Esophagus mucosa (tissue), 1 donor: ENCODE measurements around the gene TLX2. TPM values are rescaled to one million over a fixed set of nuclear protein-coding genes. Genes with fewer than 3 reads are reported as not detected.
"Not testable (repeated sequence)": the region's sequence is repeated elsewhere in the genome, so short reads cannot be mapped to it uniquely, and the experiment has no call there.

ENCODE experiments used
- ATAC-seq: fragments of 200-7000 bp; cut with Tn5 transposase; one replicate; pipeline ENCODE4 v1.9.1; 2020
- total RNA-seq: library from RNA; stranded (reverse); gene quantifications from one replicate; pipeline ENCODE4 v1.2.4, GENCODE V29; 2023
- donor health status: DM: yes; HTN: yes; CAD: no.

The TLX2 gene
- total RNA-seq, 1 donor from 2014 or later, result not detected

DNA sequence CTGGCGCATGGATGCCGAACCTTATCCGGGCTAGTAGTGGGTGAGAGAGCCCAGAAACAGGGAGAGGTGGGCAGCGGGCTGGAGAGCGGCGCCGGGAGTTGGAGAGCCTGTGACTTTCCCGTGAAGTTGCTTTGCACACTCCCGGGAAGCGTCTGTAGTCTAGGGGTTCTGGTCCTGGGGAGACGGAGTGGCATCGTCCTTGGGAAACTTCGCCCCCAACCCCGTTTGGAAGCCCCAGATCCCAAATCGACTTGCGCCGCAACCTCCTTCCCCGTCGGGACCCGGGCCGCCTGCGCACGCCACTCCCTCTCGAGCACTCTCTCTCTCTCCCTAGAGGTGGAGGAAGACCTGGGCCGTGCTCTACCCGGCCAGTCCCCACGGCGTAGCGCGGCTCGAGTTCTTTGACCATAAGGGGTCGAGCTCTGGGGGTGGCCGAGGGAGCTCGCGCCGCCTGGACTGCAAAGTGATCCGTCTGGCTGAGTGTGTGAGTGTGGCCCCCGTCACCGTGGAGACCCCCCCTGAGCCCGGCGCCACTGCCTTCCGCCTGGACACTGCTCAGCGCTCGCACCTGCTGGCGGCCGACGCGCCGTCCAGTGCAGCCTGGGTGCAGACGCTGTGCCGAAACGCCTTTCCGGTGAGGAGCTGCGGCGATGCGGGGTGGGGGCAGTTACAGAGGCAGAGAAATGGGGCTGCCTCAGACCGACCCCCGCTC is 40.7 kb downstream of the TLX2 start:
- ATAC-seq, result peak; percentile 41

GRCh38 chr2:74555610-74556103 is 41.4 kb downstream of the TLX2 start:
- ATAC-seq, result no peak

DNA sequence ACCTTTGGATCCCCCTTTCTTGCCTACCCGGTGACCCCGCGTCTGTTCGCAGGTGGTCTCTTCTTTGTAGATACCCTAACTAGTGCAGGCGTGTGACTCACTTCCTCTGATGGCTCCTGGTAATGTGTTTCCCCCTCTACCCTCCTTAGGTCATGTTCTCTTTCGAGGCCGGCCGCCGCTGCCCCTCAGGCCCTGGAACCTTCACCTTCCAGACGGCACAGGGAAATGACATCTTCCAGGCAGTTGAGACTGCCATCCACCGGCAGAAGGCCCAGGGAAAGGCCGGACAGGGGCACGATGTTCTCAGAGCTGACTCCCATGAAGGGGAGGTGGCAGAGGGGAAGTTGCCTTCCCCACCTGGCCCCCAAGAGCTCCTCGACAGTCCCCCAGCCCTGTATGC is 41.9 kb downstream of the TLX2 start:
- no peak for ATAC-seq

GRCh38 chr2:74556831-74557370 is 42.7 kb downstream of the TLX2 start:
- no peak for ATAC-seq

DNA sequence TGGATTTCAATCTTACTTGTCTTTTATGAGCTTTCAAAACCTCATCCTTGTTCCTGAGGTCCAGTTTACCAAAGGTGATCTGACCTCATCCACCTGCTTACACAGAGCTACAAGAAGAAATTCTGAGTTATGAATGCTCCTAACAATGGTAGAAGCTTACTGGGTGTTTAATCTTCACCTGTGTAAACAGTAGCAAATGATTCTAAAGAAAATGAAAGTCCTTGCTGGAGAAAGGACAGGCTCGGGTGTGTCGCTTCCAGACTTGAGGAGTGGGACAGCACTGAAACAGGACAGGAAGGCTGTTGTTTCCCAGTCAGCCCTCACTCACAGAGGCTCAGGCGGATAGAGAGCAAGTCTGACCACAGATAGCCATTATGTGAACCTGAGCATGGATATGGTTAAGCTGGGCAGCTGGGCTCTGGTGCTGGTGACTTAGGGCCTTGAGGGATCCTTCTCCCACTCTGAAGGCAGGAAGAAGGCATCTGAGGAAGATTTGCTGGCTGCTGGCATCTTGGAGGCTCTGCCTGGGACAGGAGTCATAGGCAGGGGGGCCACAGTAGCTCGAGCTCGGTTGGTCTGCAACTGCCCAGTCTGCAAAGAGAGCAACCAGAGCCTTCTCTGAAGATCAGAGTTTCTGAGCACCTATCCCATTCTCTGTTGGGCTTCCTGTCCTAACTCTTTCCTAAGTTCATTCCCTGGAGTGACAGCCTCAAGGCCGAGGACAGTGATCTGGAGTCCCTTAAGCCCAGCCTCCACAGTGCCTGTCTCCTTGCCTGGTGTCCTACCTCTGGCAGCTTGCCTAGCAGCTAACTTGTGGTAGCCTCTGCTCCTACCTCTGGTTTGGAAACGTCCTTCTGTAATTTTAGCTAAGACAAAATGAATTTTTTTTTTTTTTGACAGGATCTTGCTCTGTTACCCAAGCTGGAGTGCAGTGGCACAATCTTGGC is 44.3 kb downstream of the TLX2 start:
- no peak for ATAC-seq

GRCh38 chr2:74559912-74560311 is 45.7 kb downstream of the TLX2 start:
- ATAC-seq, result no peak

- ATAC-seq, result no peak
Observed at GRCh38 chr2:74560591-74560990, 46.3 kb downstream of the TLX2 start.

DNA sequence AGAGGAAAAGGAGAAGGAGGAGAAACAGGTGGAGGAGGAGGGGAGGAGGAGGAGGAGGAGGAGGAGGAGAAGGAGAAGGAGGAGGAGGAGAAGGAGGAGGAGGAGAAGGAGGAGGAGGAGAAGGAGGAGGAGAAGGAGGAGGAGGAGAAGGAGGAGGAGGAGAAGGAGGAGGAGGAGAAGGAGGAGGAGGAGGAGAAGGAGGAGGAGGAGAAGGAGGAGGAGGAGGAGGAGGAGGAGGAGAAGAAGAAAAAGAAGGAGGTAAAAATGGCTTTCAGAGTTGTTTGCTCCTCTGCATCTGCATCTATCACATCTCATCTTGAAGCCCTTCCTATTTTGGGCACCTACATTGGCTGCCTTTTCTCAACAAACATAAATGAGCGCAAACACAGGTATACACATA is 46.8 kb downstream of the TLX2 start:
- ATAC-seq, result not testable (repeated sequence)

GRCh38 chr2:74562126-74562775 is 48.0 kb downstream of the TLX2 start:
- no peak for ATAC-seq

DNA sequence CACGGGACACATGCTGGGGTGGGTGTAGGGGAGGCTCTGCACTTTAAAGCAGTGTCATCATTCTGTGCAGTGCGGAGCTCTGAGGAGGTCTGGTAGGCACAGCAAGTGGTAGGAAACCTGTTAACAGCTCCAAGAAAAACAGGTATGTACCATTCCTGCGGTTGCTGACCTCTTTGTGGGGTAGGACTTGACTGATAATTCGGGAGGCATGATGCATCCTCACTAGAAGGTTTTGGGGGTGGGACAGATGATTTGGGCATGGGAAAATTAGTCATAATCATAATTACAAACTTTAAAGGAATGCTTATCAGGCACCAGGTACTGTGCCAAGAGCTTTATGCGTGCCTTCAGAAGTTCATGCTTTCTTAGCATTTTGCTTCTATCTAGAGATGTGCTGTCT is 50.0 kb downstream of the TLX2 start:
- no peak for ATAC-seq

DNA sequence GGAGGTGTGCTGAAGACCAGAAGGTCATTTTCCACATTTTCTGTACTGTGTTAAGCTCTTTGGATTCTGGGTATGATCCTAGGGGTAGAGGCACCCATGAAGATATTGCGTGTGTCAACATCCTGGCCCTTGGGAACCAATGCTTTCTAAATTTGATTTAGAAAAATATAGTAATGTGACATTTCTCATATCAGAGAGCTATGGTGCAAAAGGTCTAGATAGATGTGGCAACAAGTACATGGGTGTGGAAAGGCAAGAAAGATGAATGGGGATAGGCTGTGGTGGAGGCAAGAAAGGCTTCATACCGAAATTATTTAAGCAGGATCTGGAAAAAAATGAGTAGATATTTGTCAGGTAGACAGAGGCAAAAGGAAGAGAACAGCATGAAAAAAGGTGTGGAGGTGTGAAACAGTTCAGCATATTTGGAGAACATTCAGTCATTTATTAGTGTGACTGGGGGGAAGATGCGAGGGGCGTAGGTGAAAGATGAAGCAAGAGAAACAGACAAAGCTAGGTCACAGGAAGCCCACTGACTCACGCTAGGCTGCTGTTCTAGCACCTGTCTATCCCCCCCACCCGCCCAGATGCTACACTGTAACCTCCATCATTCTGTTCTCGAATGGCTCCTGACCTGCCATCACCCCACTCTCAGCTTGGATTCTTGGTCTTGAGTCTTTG is 52.0 kb downstream of the TLX2 start:
- ATAC-seq, result no peak

- ATAC-seq, result no peak
Observed at GRCh38 chr2:74566754-74567085, 52.5 kb downstream of the TLX2 start.

Other genes with a start within 250 kb of the TLX2 start
- gene SLC4A5, start 171.0 kb upstream of the TLX2 start, total RNA-seq, result 0.56 TPM
- 86.4 TPM for gene DCTN1, start 134.1 kb upstream of the TLX2 start, total RNA-seq
- gene C2orf81, start 92.8 kb upstream of the TLX2 start, total RNA-seq, result 0.56 TPM
- 4.3 TPM for gene WDR54, start 92.7 kb upstream of the TLX2 start, total RNA-seq
- 18.3 TPM for gene RTKN, start 72.5 kb upstream of the TLX2 start, total RNA-seq
- 22.6 TPM for gene INO80B, start 59.4 kb upstream of the TLX2 start, total RNA-seq
- 30.6 TPM for gene WBP1, start 56.0 kb upstream of the TLX2 start, total RNA-seq
- gene MOGS, start 49.1 kb upstream of the TLX2 start, total RNA-seq, result 22.6 TPM
- gene MRPL53, start 41.8 kb upstream of the TLX2 start, total RNA-seq, result 87.5 TPM
- 4.6 TPM for gene CCDC142, start 31.5 kb upstream of the TLX2 start, total RNA-seq
- 10.5 TPM for gene TTC31, start 31.4 kb upstream of the TLX2 start, total RNA-seq
- gene LBX2, start 14.8 kb upstream of the TLX2 start, total RNA-seq, result 0.32 TPM
- 20.6 TPM for gene PCGF1, start 6.8 kb upstream of the TLX2 start, total RNA-seq
- gene DQX1, start 11.8 kb downstream of the TLX2 start, total RNA-seq, result 5.6 TPM
- gene AUP1, start 15.3 kb downstream of the TLX2 start, total RNA-seq, result 74.2 TPM
- 17.9 TPM for gene HTRA2, start 15.5 kb downstream of the TLX2 start, total RNA-seq
- gene LOXL3, start 39.5 kb downstream of the TLX2 start, total RNA-seq, result 0.52 TPM
- 0.56 TPM for gene DOK1, start 40.3 kb downstream of the TLX2 start, total RNA-seq
- 1.6 TPM for gene M1AP, start 133.9 kb downstream of the TLX2 start, total RNA-seq
- 1.4 TPM for gene SEMA4F, start 139.8 kb downstream of the TLX2 start, total RNA-seq